HL-60 (cell line): ENCODE results near the gene NPVF.
A peak's percentile ranks its signal among the peaks of the same experiment; 100 is the strongest.

Source experiments
- DNase-seq, 2 experiments: peaks; one replicate each; pipeline ENCODE4 v3.0.0-alpha.2; 2010 to 2020; ENCODE audit warnings: low read depth in 1 of 2, low spot score in 1 of 2
- H3K27ac ChIP-seq: fragments of 250-450 bp; sonication (Bioruptor Pico); replicated peaks from 2 replicates; pipeline ENCODE4 v1.5.1; 2020; ENCODE audit warnings: mild to moderate bottlenecking, moderate library complexity
- H3K27me3 ChIP-seq: fragments of 250-450 bp; sonication (Bioruptor Pico); 2 replicates; pipeline ENCODE4 v1.5.1; 2021; ENCODE audit warnings: mild to moderate bottlenecking, moderate library complexity; ENCODE audit not compliant: insufficient read depth, poor library complexity, severe bottlenecking
- H3K4me3 ChIP-seq: replicated peaks from 2 replicates; pipeline ENCODE4 v1.5.1; 2011; ENCODE audit warnings: mild to moderate bottlenecking, control low read depth, low read length; ENCODE audit not compliant: insufficient read depth
- GABPA ChIP-seq: IDR thresholded peaks from 2 replicates; pipeline ENCODE4 v1.6.1; 2012; ENCODE audit warnings: low read depth
- POLR2AphosphoS5 ChIP-seq: IDR thresholded peaks from 2 replicates; pipeline ENCODE4 v1.6.1; 2012; ENCODE audit warnings: low read depth
- REST ChIP-seq: IDR thresholded peaks from 2 replicates; pipeline ENCODE4 v1.6.1; 2012; ENCODE audit warnings: low read depth; ENCODE audit not compliant: insufficient replicate concordance
- SPI1 ChIP-seq: IDR thresholded peaks from 2 replicates; pipeline ENCODE4 v1.6.1; 2012; ENCODE audit warnings: low read depth, mild to moderate bottlenecking, borderline replicate concordance
- TF ChIP-seq, protein P1 (sequence below): IDR thresholded peaks from one replicate; pipeline ENCODE4 v1.5.1; 2011; ENCODE audit warnings: low read length, control low read depth, inconsistent platforms; ENCODE audit not compliant: insufficient read depth

Gene NPVF

GRCh38 chr7:25179325-25179724 lies 49.0 kb downstream of the NPVF start:
- no peak overlapping the region for H3K27ac ChIP-seq
- H3K27me3 ChIP-seq, result no peaks in the 10 kb centered on the region

More at GRCh38 chr7:25179325-25179724, 49.0 kb downstream of the NPVF start:
- peak overlapping the region; percentile 61 for H3K4me3 ChIP-seq
- TF ChIP-seq REST (no peak), POLR2AphosphoS5 (no peak), SPI1 (no peak), GABPA (no peak)
- TF ChIP-seq, protein P1, sequence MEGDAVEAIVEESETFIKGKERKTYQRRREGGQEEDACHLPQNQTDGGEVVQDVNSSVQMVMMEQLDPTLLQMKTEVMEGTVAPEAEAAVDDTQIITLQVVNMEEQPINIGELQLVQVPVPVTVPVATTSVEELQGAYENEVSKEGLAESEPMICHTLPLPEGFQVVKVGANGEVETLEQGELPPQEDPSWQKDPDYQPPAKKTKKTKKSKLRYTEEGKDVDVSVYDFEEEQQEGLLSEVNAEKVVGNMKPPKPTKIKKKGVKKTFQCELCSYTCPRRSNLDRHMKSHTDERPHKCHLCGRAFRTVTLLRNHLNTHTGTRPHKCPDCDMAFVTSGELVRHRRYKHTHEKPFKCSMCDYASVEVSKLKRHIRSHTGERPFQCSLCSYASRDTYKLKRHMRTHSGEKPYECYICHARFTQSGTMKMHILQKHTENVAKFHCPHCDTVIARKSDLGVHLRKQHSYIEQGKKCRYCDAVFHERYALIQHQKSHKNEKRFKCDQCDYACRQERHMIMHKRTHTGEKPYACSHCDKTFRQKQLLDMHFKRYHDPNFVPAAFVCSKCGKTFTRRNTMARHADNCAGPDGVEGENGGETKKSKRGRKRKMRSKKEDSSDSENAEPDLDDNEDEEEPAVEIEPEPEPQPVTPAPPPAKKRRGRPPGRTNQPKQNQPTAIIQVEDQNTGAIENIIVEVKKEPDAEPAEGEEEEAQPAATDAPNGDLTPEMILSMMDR, result no peak
- DNase-seq, result no peak
